SJSA1 (cell line): ENCODE data around the gene TINAG. TPM values are rescaled to one million over a fixed set of nuclear protein-coding genes. Genes with fewer than 3 reads are reported as not detected.
"Not testable (repeated sequence)": the region's sequence is repeated elsewhere in the genome, so short reads cannot be mapped to it uniquely, and the experiment has no call there.

Experiments
- DNase-seq, 2 experiments: peaks; one replicate each; pipeline ENCODE4 v3.0.0-alpha.2; 2015 to 2020; ENCODE audit warnings: low spot score in 2 of 2, low read depth in 1 of 2
- H3K27ac ChIP-seq: fragments of 250-450 bp; sonication (Bioruptor Pico); 2 replicates; pipeline ENCODE4 v1.5.1; 2020; ENCODE audit warnings: mild to moderate bottlenecking, moderate library complexity
- H3K27me3 ChIP-seq: fragments of 250-450 bp; sonication (Bioruptor Pico); replicated peaks from 2 replicates; pipeline ENCODE4 v1.5.1; 2020; ENCODE audit warnings: mild to moderate bottlenecking, moderate library complexity
- H3K36me3 ChIP-seq: fragments of 250-450 bp; sonication (Bioruptor Pico); 2 replicates; pipeline ENCODE4 v1.5.1; 2020; ENCODE audit warnings: mild to moderate bottlenecking
- H3K4me1 ChIP-seq: fragments of 250-450 bp; sonication (Bioruptor Pico); replicated peaks from 2 replicates; pipeline ENCODE4 v1.6.1; 2021; ENCODE audit warnings: mild to moderate bottlenecking
- H3K4me3 ChIP-seq: fragments of 250-450 bp; sonication (Bioruptor Pico); 2 replicates; pipeline ENCODE4 v1.5.1; 2020; ENCODE audit warnings: mild to moderate bottlenecking
- H3K9me3 ChIP-seq: fragments of 250-450 bp; sonication (Bioruptor Pico); replicated peaks from 2 replicates; pipeline ENCODE4 v1.5.1; 2020; ENCODE audit warnings: mild to moderate bottlenecking
- total RNA-seq: library from RNA; depleted of rRNA; stranded (reverse); fragments of >200 nt; shearing (Covaris generic); gene quantifications from 2 replicates; pipeline ENCODE4 v1.2.3, GENCODE V29; 2014

The TINAG gene
- total RNA-seq, 1 experiment from 2014 or later: not detected

- no peaks in the 10 kb centered on the region for H3K36me3 ChIP-seq
- H3K4me3 ChIP-seq: no peak overlapping the region
- peaks cover 20% of the 10 kb centered on the region for H3K4me1 ChIP-seq
- H3K27ac ChIP-seq: no peak overlapping the region
- no peaks in the 10 kb centered on the region for H3K9me3 ChIP-seq
- DNase-seq: no peak
- no peaks in the 10 kb centered on the region for H3K27me3 ChIP-seq
These were observed 19.8 kb upstream of the TINAG start for GRCh38 chr6:54288474-54288873.

GRCh38 chr6:54289426-54289825 is 18.8 kb upstream of the TINAG start:
- Histone ChIP-seq H3K4me3 (no peak overlapping the region), H3K4me1 (peaks cover 18% of the 10 kb centered on the region), H3K9me3 (no peaks in the 10 kb centered on the region), H3K27me3 (no peaks in the 10 kb centered on the region), H3K27ac (no peak overlapping the region), H3K36me3 (no peaks in the 10 kb centered on the region)
- DNase-seq: no peak

GRCh38 chr6:54291146-54291545 is 17.1 kb upstream of the TINAG start:
- H3K27ac ChIP-seq: no peak overlapping the region
- H3K9me3 ChIP-seq: no peaks in the 10 kb centered on the region
- no peaks in the 10 kb centered on the region for H3K36me3 ChIP-seq
- no peaks in the 10 kb centered on the region for H3K27me3 ChIP-seq
- peaks cover 10% of the 10 kb centered on the region for H3K4me1 ChIP-seq
- no peak for DNase-seq
- H3K4me3 ChIP-seq: no peak overlapping the region

- DNase-seq: no peak
- no peaks in the 10 kb centered on the region for H3K27me3 ChIP-seq
- no peak overlapping the region for H3K27ac ChIP-seq
- H3K4me1 ChIP-seq: peaks cover 7% of the 10 kb centered on the region
- no peak overlapping the region for H3K4me3 ChIP-seq
- no peaks in the 10 kb centered on the region for H3K36me3 ChIP-seq
- no peaks in the 10 kb centered on the region for H3K9me3 ChIP-seq
These were observed 16.5 kb upstream of the TINAG start for GRCh38 chr6:54291738-54292137.

- H3K27me3 ChIP-seq: no peaks in the 10 kb centered on the region
- peaks cover 7% of the 10 kb centered on the region for H3K4me1 ChIP-seq
- H3K9me3 ChIP-seq: no peaks in the 10 kb centered on the region
- H3K4me3 ChIP-seq: no peak overlapping the region
- DNase-seq: no peak
- H3K27ac ChIP-seq: no peak overlapping the region
- no peaks in the 10 kb centered on the region for H3K36me3 ChIP-seq
These were observed 13.2 kb upstream of the TINAG start for GRCh38 chr6:54294965-54295532.

GRCh38 chr6:54299542-54300269 is 8.5 kb upstream of the TINAG start:
- Histone ChIP-seq H3K4me1 (no peaks in the 10 kb centered on the region), H3K27me3 (no peaks in the 10 kb centered on the region), H3K27ac (no peak overlapping the region), H3K9me3 (no peaks in the 10 kb centered on the region), H3K4me3 (no peak overlapping the region), H3K36me3 (no peaks in the 10 kb centered on the region)
- no peak for DNase-seq

- no peak for DNase-seq
- no peaks in the 10 kb centered on the region for H3K9me3 ChIP-seq
- no peaks in the 10 kb centered on the region for H3K4me1 ChIP-seq
- no peaks in the 10 kb centered on the region for H3K27me3 ChIP-seq
- no peak overlapping the region for H3K27ac ChIP-seq
- no peaks in the 10 kb centered on the region for H3K36me3 ChIP-seq
- H3K4me3 ChIP-seq: no peak overlapping the region
These were observed 6.5 kb upstream of the TINAG start for GRCh38 chr6:54301770-54302169.

GRCh38 chr6:54307439-54307910 is 766 bp upstream of the TINAG start:
- Histone ChIP-seq H3K4me1 (no peaks in the 10 kb centered on the region), H3K36me3 (no peaks in the 10 kb centered on the region), H3K27ac (no peak overlapping the region), H3K27me3 (no peaks in the 10 kb centered on the region; the same call in 1 of the 2 replicates), H3K4me3 (no peak overlapping the region), H3K9me3 (no peaks in the 10 kb centered on the region)
- no peak for DNase-seq

GRCh38 chr6:54308986-54309315 is 710 bp downstream of the TINAG start:
- Histone ChIP-seq H3K9me3 (no peaks in the 10 kb centered on the region), H3K4me1 (no peaks in the 10 kb centered on the region), H3K27ac (no peak overlapping the region), H3K36me3 (no peaks in the 10 kb centered on the region), H3K4me3 (no peak overlapping the region), H3K27me3 (no peaks in the 10 kb centered on the region; the same call in 1 of the 2 replicates)
- DNase-seq: no peak

- Histone ChIP-seq H3K9me3 (no peaks in the 10 kb centered on the region), H3K4me3 (no peak overlapping the region), H3K27ac (no peak overlapping the region), H3K36me3 (no peaks in the 10 kb centered on the region), H3K27me3 (no peaks in the 10 kb centered on the region; the same call in 1 of the 2 replicates), H3K4me1 (no peaks in the 10 kb centered on the region)
- DNase-seq: no peak
These were observed 2.3 kb downstream of the TINAG start for GRCh38 chr6:54310377-54311152.

GRCh38 chr6:54315656-54316055 is 7.4 kb downstream of the TINAG start:
- H3K4me3 ChIP-seq: no peak overlapping the region
- H3K27me3 ChIP-seq: no peaks in the 10 kb centered on the region; the same call in 1 of the 2 replicates
- no peak for DNase-seq
- H3K27ac ChIP-seq: no peak overlapping the region
- H3K4me1 ChIP-seq: no peaks in the 10 kb centered on the region
- no peaks in the 10 kb centered on the region for H3K9me3 ChIP-seq
- H3K36me3 ChIP-seq: no peaks in the 10 kb centered on the region

- Histone ChIP-seq H3K27ac (no peak overlapping the region), H3K27me3 (no peaks in the 10 kb centered on the region), H3K9me3 (no peaks in the 10 kb centered on the region), H3K36me3 (no peaks in the 10 kb centered on the region), H3K4me1 (no peaks in the 10 kb centered on the region), H3K4me3 (no peak overlapping the region)
- no peak for DNase-seq
These were observed 12.6 kb downstream of the TINAG start for GRCh38 chr6:54320871-54321270.

- Histone ChIP-seq H3K27ac (no peak overlapping the region), H3K4me3 (no peak overlapping the region), H3K9me3 (peaks cover 4% of the 10 kb centered on the region; the same call in 1 of the 2 replicates), H3K36me3 (no peaks in the 10 kb centered on the region), H3K4me1 (no peaks in the 10 kb centered on the region), H3K27me3 (no peaks in the 10 kb centered on the region)
- DNase-seq: no peak
These were observed 19.4 kb downstream of the TINAG start for GRCh38 chr6:54327631-54328030.

- peak overlapping the region; percentile 49; the same call in 1 of the 2 replicates for H3K27ac ChIP-seq
These were observed 23.3 kb downstream of the TINAG start for GRCh38 chr6:54331571-54331970.

More at GRCh38 chr6:54331571-54331970, 23.3 kb downstream of the TINAG start:
- not testable (repeated sequence) for H3K4me3 ChIP-seq, H3K27me3 ChIP-seq, H3K36me3 ChIP-seq
- DNase-seq: peak in 1 of 2 experiments; percentile 27
- peaks cover 20% of the 10 kb centered on the region for H3K4me1 ChIP-seq
- peaks cover 10% of the 10 kb centered on the region; the same call in 1 of the 2 replicates for H3K9me3 ChIP-seq
